HFF-Myc (cell line): ENCODE measurements around the gene TMEM132D.

Experiments
- DNase-seq: peaks from one replicate; pipeline ENCODE4 v3.0.0-alpha.2; 2011; ENCODE audit warnings: low read depth; ENCODE audit errors: extremely low read depth
- H3K4me3 ChIP-seq: replicated peaks from 2 replicates; pipeline ENCODE4 v1.5.1; 2011; ENCODE audit warnings: low read depth, mild to moderate bottlenecking, control low read depth, low read length
- CTCF ChIP-seq: IDR thresholded peaks from 2 replicates; pipeline ENCODE4 v1.5.1; 2012; ENCODE audit warnings: mild to moderate bottlenecking, low read depth, low read length, control low read depth; ENCODE audit errors: missing control alignments

TMEM132D gene

GRCh38 chr12:129496226-129496625 is 407.6 kb downstream of the TMEM132D start:
- no peak for DNase-seq
- H3K4me3 ChIP-seq: no peak overlapping the region
- TF ChIP-seq CTCF: no peak

- DNase-seq: no peak
- TF ChIP-seq CTCF: no peak
- H3K4me3 ChIP-seq: no peak overlapping the region
Observed at GRCh38 chr12:129494766-129495165, 409.1 kb downstream of the TMEM132D start.

GRCh38 chr12:129494260-129494659 is 409.6 kb downstream of the TMEM132D start:
- TF ChIP-seq CTCF: no peak
- H3K4me3 ChIP-seq: no peak overlapping the region
- DNase-seq: no peak

- no peak for TF ChIP-seq CTCF
- H3K4me3 ChIP-seq: no peak overlapping the region
- DNase-seq: no peak
Observed at GRCh38 chr12:129489100-129489676, 414.6 kb downstream of the TMEM132D start.

- no peak for DNase-seq
- TF ChIP-seq CTCF: no peak
- no peak overlapping the region for H3K4me3 ChIP-seq
Observed at GRCh38 chr12:129486931-129487330, 416.9 kb downstream of the TMEM132D start.

GRCh38 chr12:129483111-129483893 is 420.5 kb downstream of the TMEM132D start:
- H3K4me3 ChIP-seq: no peak overlapping the region
- DNase-seq: no peak
- TF ChIP-seq CTCF: no peak
